Progenitor cell of endocrine pancreas (in vitro differentiated cells): ENCODE results near the gene RASGRP4. TPM values are rescaled to one million over a fixed set of nuclear protein-coding genes. Genes with fewer than 3 reads are reported as not detected.
A peak's percentile ranks its signal among the peaks of the same experiment; 100 is the strongest.

ENCODE experiments used
- DNase-seq: peaks from one replicate; pipeline ENCODE4 v3.0.0; 2021; ENCODE audit warnings: low spot score; ENCODE audit not compliant: unreplicated experiment
- H3K27ac Mint-ChIP-seq: 2 replicates; pipeline ENCODE4 v1.8.0; 2021; ENCODE audit warnings: mild to moderate bottlenecking, moderate library complexity, mixed read lengths
- H3K27me3 Mint-ChIP-seq: 2 replicates; pipeline ENCODE4 v1.8.0; 2021; ENCODE audit warnings: mixed read lengths
- H3K36me3 Mint-ChIP-seq: 2 replicates; pipeline ENCODE4 v1.8.0; 2022; ENCODE audit warnings: mixed read lengths; ENCODE audit not compliant: insufficient read depth
- H3K4me1 Mint-ChIP-seq: 2 replicates; pipeline ENCODE4 v1.8.0; 2021; ENCODE audit warnings: low read depth, mixed read lengths
- H3K4me3 Mint-ChIP-seq: 2 replicates; pipeline ENCODE4 v1.8.0; 2021; ENCODE audit warnings: low read depth, mild to moderate bottlenecking, moderate library complexity, mixed read lengths
- H3K9me3 Mint-ChIP-seq: 2 replicates; pipeline ENCODE4 v1.8.0; 2021; ENCODE audit warnings: low read depth, mixed read lengths
- CTCF ChIP-seq: fragments of 200-600 bp; sonication (generic); IDR thresholded peaks from one replicate; pipeline ENCODE4 v1.5.0; 2021; ENCODE audit warnings: antibody characterized with exemption, mild to moderate bottlenecking; ENCODE audit not compliant: unreplicated experiment
- total RNA-seq: library from RNA; stranded (reverse); gene quantifications from 2 replicates; pipeline ENCODE4 v1.2.1, GENCODE V29; 2021

Gene RASGRP4
- total RNA-seq, 1 donor from 2014 or later: not detected

GRCh38 chr19:38362076-38362945 lies 63.7 kb downstream of the RASGRP4 start:
- Mint-ChIP-seq H3K4me3 (peak overlapping the region; percentile 83), H3K27ac (peak overlapping the region; percentile 91), H3K9me3 (no peaks in the 10 kb centered on the region), H3K4me1 (no peaks in the 10 kb centered on the region), H3K36me3 (no peaks in the 10 kb centered on the region), H3K27me3 (peaks cover 43% of the 10 kb centered on the region)
- DNase-seq: peak; percentile 75
- TF ChIP-seq CTCF: no peak

GRCh38 chr19:38361633-38362075 lies 64.4 kb downstream of the RASGRP4 start:
- Mint-ChIP-seq H3K9me3 (no peaks in the 10 kb centered on the region), H3K4me1 (no peaks in the 10 kb centered on the region), H3K27me3 (peaks cover 45% of the 10 kb centered on the region), H3K27ac (peak overlapping the region; percentile 91), H3K36me3 (no peaks in the 10 kb centered on the region), H3K4me3 (peak overlapping the region; percentile 83)
- peak; percentile 77 for DNase-seq
- peak; percentile 30 for TF ChIP-seq CTCF

GRCh38 chr19:38360839-38361631 lies 65.0 kb downstream of the RASGRP4 start:
- Mint-ChIP-seq H3K4me3 (peak overlapping the region; percentile 83), H3K9me3 (no peaks in the 10 kb centered on the region), H3K27ac (peak overlapping the region; percentile 29), H3K36me3 (no peaks in the 10 kb centered on the region), H3K27me3 (peaks cover 48% of the 10 kb centered on the region), H3K4me1 (no peaks in the 10 kb centered on the region)
- DNase-seq: no peak
- no peak for TF ChIP-seq CTCF

- TF ChIP-seq CTCF: no peak
- no peaks in the 10 kb centered on the region for H3K36me3 Mint-ChIP-seq
Observed at GRCh38 chr19:38360351-38360750, 65.7 kb downstream of the RASGRP4 start.

More at GRCh38 chr19:38360351-38360750, 65.7 kb downstream of the RASGRP4 start:
- H3K9me3 Mint-ChIP-seq: no peaks in the 10 kb centered on the region
- no peaks in the 10 kb centered on the region for H3K4me1 Mint-ChIP-seq
- peaks cover 52% of the 10 kb centered on the region for H3K27me3 Mint-ChIP-seq
- H3K4me3 Mint-ChIP-seq: peak overlapping the region; percentile 83
- no peak for DNase-seq
- no peak overlapping the region for H3K27ac Mint-ChIP-seq
